RWPE2 (cell line): ENCODE results near the gene ZNF521.

Source experiments
- ATAC-seq: fragments of 200-7000 bp; cut with Tn5 transposase; 3 replicates; pipeline ENCODE4 v1.9.1; 2021; ENCODE audit warnings: low read depth
- DNase-seq: peaks from one replicate; pipeline ENCODE4 v3.0.0-alpha.2; 2020; ENCODE audit warnings: low spot score
- H3K27ac ChIP-seq: fragments of 450-650 bp; 2 replicates; pipeline ENCODE4 v1.5.1; 2017; ENCODE audit warnings: mild to moderate bottlenecking; ENCODE audit not compliant: poor library complexity, severe bottlenecking
- H3K27me3 ChIP-seq: fragments of 250-450 bp; sonication (Bioruptor Pico); 2 replicates; pipeline ENCODE4 v1.5.1; 2021; ENCODE audit warnings: mild to moderate bottlenecking, moderate library complexity; ENCODE audit not compliant: insufficient read depth, poor library complexity, severe bottlenecking
- H3K36me3 ChIP-seq: fragments of 250-450 bp; sonication (Bioruptor Pico); 2 replicates; pipeline ENCODE4 v1.5.1; 2020; ENCODE audit warnings: low read depth, mild to moderate bottlenecking, moderate library complexity
- H3K4me1 ChIP-seq: fragments of 250-450 bp; sonication (Bioruptor Pico); 2 replicates; pipeline ENCODE4 v1.5.1; 2021; ENCODE audit warnings: mild to moderate bottlenecking, moderate library complexity; ENCODE audit not compliant: insufficient read depth, poor library complexity, severe bottlenecking
- H3K4me3 ChIP-seq: fragments of 250-450 bp; sonication (Bioruptor Pico); 2 replicates; pipeline ENCODE4 v1.5.1; 2021; ENCODE audit warnings: mild to moderate bottlenecking, moderate library complexity; ENCODE audit not compliant: severe bottlenecking
- H3K9me3 ChIP-seq: fragments of 250-450 bp; sonication (Bioruptor Pico); 2 replicates; pipeline ENCODE4 v1.5.1; 2021; ENCODE audit warnings: mild to moderate bottlenecking, moderate library complexity; ENCODE audit not compliant: severe bottlenecking
- TF ChIP-seq, protein P1 (sequence below): fragments of 450-650 bp; IDR thresholded peaks from one replicate; pipeline ENCODE4 v1.5.1; 2017; ENCODE audit warnings: mild to moderate bottlenecking, moderate library complexity; ENCODE audit not compliant: poor library complexity, severe bottlenecking

Gene ZNF521

DNA sequence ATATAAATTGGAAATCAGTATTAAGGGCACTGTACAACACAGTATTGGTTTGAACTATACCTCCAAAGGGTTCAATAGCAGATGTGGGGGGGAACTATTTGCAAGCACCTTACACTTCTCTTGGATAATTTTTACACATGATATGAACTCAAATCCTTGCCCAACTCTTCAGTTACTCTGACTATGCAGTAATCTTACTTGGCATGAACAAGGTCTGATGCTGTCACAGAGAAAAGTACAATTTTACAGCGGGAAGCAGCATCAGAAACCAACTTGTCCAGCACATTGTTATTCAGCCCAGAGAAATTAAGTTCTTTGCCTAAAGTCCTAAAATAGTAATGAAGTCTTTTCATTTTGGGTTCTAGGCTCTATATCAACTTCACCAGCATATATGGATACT, 98.2 kb downstream of the ZNF521 start:
- Histone ChIP-seq H3K36me3 (no peaks in the 10 kb centered on the region), H3K4me3 (no peak overlapping the region), H3K27me3 (peaks cover under 1% of the 10 kb centered on the region), H3K27ac (no peak overlapping the region), H3K4me1 (no peaks in the 10 kb centered on the region), H3K9me3 (no peaks in the 10 kb centered on the region)
- DNase-seq (no peak), ATAC-seq (no peak)
- TF ChIP-seq, protein P1, sequence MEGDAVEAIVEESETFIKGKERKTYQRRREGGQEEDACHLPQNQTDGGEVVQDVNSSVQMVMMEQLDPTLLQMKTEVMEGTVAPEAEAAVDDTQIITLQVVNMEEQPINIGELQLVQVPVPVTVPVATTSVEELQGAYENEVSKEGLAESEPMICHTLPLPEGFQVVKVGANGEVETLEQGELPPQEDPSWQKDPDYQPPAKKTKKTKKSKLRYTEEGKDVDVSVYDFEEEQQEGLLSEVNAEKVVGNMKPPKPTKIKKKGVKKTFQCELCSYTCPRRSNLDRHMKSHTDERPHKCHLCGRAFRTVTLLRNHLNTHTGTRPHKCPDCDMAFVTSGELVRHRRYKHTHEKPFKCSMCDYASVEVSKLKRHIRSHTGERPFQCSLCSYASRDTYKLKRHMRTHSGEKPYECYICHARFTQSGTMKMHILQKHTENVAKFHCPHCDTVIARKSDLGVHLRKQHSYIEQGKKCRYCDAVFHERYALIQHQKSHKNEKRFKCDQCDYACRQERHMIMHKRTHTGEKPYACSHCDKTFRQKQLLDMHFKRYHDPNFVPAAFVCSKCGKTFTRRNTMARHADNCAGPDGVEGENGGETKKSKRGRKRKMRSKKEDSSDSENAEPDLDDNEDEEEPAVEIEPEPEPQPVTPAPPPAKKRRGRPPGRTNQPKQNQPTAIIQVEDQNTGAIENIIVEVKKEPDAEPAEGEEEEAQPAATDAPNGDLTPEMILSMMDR, result no peak

DNA sequence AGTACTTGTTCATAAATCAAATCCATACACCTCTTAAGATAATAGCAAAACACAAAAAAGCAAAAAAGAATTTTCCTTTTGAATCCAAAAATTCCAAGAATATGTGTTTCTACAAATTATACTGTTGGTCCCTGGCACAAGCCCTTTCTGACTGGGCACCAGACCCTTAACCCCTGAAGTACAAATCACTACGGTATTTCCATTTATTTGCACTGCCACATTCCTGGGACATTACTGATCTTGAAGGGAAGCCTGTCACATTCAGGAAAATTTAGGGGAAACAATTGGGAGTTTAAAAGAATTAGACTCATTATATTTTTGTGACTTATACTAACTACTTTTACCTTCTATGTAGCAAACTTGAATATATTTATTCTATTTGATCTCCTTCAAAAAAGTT, 98.8 kb downstream of the ZNF521 start:
- Histone ChIP-seq H3K9me3 (no peaks in the 10 kb centered on the region), H3K4me3 (no peak overlapping the region), H3K27me3 (no peaks in the 10 kb centered on the region), H3K27ac (no peak overlapping the region), H3K36me3 (no peaks in the 10 kb centered on the region), H3K4me1 (no peaks in the 10 kb centered on the region)
- DNase-seq (no peak), ATAC-seq (no peak)
- TF ChIP-seq, protein P1, result no peak

DNA sequence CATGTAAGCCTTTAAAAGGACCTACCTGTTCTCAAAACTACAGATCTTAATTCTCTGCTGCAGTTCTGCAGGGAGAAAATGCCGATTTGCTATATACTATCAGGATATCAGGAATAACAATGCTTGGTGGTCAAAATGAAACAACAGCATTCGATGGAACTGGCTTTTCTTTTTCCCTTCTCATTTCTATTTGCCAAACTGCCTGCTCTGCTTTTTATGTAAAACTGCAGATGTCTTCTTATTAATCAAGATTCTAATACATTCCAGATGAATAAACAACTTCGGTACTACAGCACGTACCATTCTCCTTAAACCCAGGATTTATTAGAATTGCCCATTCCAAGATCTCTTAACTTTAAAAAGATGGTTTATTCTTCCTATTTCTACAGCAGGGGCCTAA, 100.9 kb downstream of the ZNF521 start:
- DNase-seq (no peak), ATAC-seq (no peak)
- Histone ChIP-seq H3K4me3 (no peak overlapping the region), H3K36me3 (no peaks in the 10 kb centered on the region), H3K27me3 (no peaks in the 10 kb centered on the region), H3K9me3 (no peaks in the 10 kb centered on the region), H3K27ac (no peak overlapping the region), H3K4me1 (no peaks in the 10 kb centered on the region)
- TF ChIP-seq, protein P1, result no peak

DNA sequence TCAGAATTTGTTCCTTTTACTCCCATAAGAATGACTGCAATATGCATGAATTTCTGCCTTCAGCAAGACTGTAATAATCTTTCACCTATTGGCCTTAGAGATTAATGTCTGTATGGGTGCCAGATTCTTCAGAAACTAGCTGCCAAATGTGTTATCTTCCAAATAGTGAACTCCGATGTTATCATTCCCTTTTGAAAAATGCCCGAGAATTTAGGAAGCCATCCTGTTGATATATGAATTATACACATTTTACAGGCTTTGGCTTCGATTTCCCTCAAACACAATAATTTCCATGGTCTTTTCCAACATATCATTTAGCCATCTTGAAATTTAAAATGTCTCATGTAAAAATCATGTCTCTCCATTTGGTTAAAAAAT, 101.5 kb downstream of the ZNF521 start:
- no peaks in the 10 kb centered on the region for H3K4me1 ChIP-seq
- H3K27ac ChIP-seq, result no peak overlapping the region
- H3K9me3 ChIP-seq, result no peaks in the 10 kb centered on the region
- ATAC-seq, result no peak
- H3K4me3 ChIP-seq, result no peak overlapping the region
- TF ChIP-seq, protein P1, result no peak
- H3K27me3 ChIP-seq, result no peaks in the 10 kb centered on the region
- H3K36me3 ChIP-seq, result no peaks in the 10 kb centered on the region
- DNase-seq, result no peak

DNA sequence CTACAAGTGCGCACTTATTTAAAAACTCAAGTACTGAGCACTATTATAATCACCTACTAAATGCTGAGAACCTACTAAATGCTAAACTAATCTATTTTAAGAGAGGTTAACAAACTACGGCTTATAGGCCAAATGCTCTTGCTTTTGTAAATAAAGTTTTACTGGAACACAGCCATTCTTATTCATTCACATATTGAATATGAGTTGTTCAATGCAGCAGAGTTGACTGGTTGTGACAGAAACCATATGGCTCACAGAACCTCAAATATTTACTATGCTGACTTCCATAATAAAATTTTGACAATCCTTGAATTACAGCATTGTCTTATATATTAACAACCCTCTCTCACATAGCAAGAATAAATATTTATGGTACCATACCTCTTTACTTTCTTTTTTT, 103.2 kb downstream of the ZNF521 start:
- DNase-seq (no peak), ATAC-seq (no peak)
- Histone ChIP-seq H3K4me3 (no peak overlapping the region), H3K36me3 (no peaks in the 10 kb centered on the region), H3K27ac (no peak overlapping the region), H3K27me3 (no peaks in the 10 kb centered on the region), H3K4me1 (no peaks in the 10 kb centered on the region), H3K9me3 (no peaks in the 10 kb centered on the region)
- TF ChIP-seq, protein P1, result no peak
